Activated T-helper 2 cell treated with anti-CD3 and anti-CD28 coated beads, Interferon-gamma antibody, Interleukin-2, Interleukin-4, amounts not matched to agents 10 μg/mL and 5 μg/mL and 100 μg/mL, durations not matched to agents 14 hours and 24 hours and 36 hours (primary cell): ENCODE data around the gene NPB. TPM values are rescaled to one million over a fixed set of nuclear protein-coding genes. Genes with fewer than 3 reads are reported as not detected.

Experiments used
- DNase-seq: peaks from one replicate; pipeline ENCODE4 v3.0.0; 2021; ENCODE audit warnings: low spot score
- H3K27ac Mint-ChIP-seq: one replicate; pipeline ENCODE4 v1.8.0; 2021; ENCODE audit warnings: mixed read lengths
- H3K27me3 Mint-ChIP-seq: one replicate; pipeline ENCODE4 v1.8.0; 2021; ENCODE audit warnings: low read depth, mixed read lengths
- H3K36me3 Mint-ChIP-seq: one replicate; pipeline ENCODE4 v1.8.0; 2021; ENCODE audit warnings: low read depth, mixed read lengths
- H3K4me1 Mint-ChIP-seq: one replicate; pipeline ENCODE4 v1.8.0; 2021; ENCODE audit warnings: low read depth, mixed read lengths
- H3K4me3 Mint-ChIP-seq: one replicate; pipeline ENCODE4 v1.8.0; 2021; ENCODE audit warnings: low read depth, mild to moderate bottlenecking, moderate library complexity, mixed read lengths
- H3K9me3 Mint-ChIP-seq: one replicate; pipeline ENCODE4 v1.8.0; 2021; ENCODE audit warnings: mixed read lengths
- intact Hi-C: fragments of 100-400 bp; cut with micrococcal nuclease; formaldehyde crosslinking; loops from one replicate; pipeline ENCODE4 v1.15.1; 2023
- total RNA-seq: library from RNA; stranded (reverse); gene quantifications from 2 replicates; pipeline ENCODE4 v1.2.3, GENCODE V29; 2022

NPB gene
- total RNA-seq, 1 donor from 2014 or later: 0.39 TPM

GRCh38 chr17:81931189-81931556 lies 29.1 kb downstream of the NPB start:
- Mint-ChIP-seq H3K4me3 (no peak overlapping the region), H3K27me3 (peaks cover 2% of the 10 kb centered on the region), H3K36me3 (peaks cover 19% of the 10 kb centered on the region), H3K9me3 (no peaks in the 10 kb centered on the region), H3K4me1 (peaks cover 12% of the 10 kb centered on the region), H3K27ac (no peak overlapping the region)
- no peak for DNase-seq
- intact Hi-C loops: no loop called here

- intact Hi-C loops: no loop called here
- Mint-ChIP-seq H3K27me3 (peaks cover 2% of the 10 kb centered on the region), H3K4me1 (peaks cover 9% of the 10 kb centered on the region), H3K36me3 (peaks cover 19% of the 10 kb centered on the region), H3K27ac (no peak overlapping the region), H3K4me3 (no peak overlapping the region), H3K9me3 (no peaks in the 10 kb centered on the region)
- DNase-seq: no peak
Measured at GRCh38 chr17:81931557-81932332, 29.7 kb downstream of the NPB start.

GRCh38 chr17:81932333-81932983 lies 30.4 kb downstream of the NPB start:
- no peak overlapping the region for H3K27ac Mint-ChIP-seq
- no peaks in the 10 kb centered on the region for H3K9me3 Mint-ChIP-seq
- H3K4me3 Mint-ChIP-seq: no peak overlapping the region
- DNase-seq: no peak
- peaks cover 19% of the 10 kb centered on the region for H3K36me3 Mint-ChIP-seq
- H3K4me1 Mint-ChIP-seq: peaks cover 9% of the 10 kb centered on the region
- H3K27me3 Mint-ChIP-seq: peaks cover 2% of the 10 kb centered on the region
- intact Hi-C loops: no loop called here

DNA sequence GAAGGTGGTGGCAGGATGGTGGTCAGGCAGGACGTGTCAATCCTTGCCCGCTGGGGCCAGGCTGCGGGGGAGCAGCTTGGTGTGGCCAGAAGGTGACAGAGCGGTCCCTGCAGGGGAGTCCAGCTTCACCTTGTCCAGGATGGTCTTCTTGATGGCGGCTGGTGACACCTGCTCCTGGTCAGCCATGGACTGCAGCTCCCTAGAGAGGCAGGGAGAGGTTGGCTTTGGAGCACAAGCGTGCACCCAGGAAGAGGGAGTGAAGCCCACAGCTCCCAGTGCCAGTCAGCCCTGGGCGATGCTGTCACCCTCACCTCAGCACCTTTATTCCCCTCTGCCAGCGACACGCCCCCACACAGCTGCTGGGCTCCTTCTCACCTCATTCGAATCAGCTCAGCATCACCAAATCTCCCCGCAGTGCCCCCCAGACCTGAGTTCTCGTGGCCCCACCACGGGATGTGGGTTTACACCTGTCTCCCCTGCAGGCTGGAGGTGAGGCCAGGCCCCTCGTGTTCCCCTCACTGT lies 31.2 kb downstream of the NPB start:
- intact Hi-C loops: no loop called here
- Mint-ChIP-seq H3K27me3 (peaks cover 2% of the 10 kb centered on the region), H3K4me3 (no peak overlapping the region), H3K36me3 (peaks cover 19% of the 10 kb centered on the region), H3K4me1 (peaks cover 12% of the 10 kb centered on the region), H3K9me3 (no peaks in the 10 kb centered on the region), H3K27ac (no peak overlapping the region)
- no peak for DNase-seq

DNA sequence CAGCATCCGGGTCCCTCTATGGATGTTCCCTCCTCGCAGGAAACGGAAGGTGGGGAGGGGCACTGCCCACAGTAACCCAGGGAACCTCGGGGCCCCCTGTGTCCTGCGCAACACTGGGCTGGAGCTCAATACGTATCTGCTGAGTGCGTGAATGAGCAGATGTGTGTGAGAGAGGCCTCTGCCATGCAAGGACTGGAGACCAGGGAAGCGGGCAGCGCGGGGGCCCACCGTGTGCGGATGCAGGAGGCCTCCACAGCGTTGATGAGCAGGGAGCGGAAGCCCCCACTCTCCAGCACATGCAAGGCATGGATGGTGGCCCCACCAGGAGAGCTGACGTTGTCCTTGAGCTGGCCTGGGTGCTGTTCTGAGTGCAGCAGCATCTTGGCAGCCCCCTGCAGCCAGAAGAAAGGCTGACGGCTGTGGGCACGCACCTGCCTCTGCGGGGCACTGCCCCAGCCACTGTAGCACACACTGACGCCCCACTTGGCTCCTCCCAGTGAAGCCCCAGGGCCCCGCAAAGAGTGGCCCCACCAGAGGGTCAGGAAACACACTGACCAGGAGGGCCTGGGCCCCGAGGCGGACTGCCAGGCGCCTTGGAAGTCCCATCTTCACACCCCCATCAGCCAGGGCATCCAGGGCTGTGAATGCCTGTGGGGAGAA lies 32.2 kb downstream of the NPB start:
- Mint-ChIP-seq H3K36me3 (peaks cover 19% of the 10 kb centered on the region), H3K27ac (no peak overlapping the region), H3K4me3 (peak overlapping the region; percentile 37), H3K9me3 (no peaks in the 10 kb centered on the region), H3K27me3 (no peaks in the 10 kb centered on the region), H3K4me1 (peaks cover 12% of the 10 kb centered on the region)
- intact Hi-C loops: no loop called here
- no peak for DNase-seq

- intact Hi-C loops: no loop called here
- Mint-ChIP-seq H3K4me1 (peaks cover 12% of the 10 kb centered on the region), H3K27ac (no peak overlapping the region), H3K4me3 (peak overlapping the region; percentile 87), H3K27me3 (no peaks in the 10 kb centered on the region), H3K9me3 (no peaks in the 10 kb centered on the region), H3K36me3 (peaks cover 19% of the 10 kb centered on the region)
- no peak for DNase-seq
Measured at GRCh38 chr17:81934850-81935708, 33.0 kb downstream of the NPB start.

GRCh38 chr17:81935709-81936084 lies 33.7 kb downstream of the NPB start:
- H3K36me3 Mint-ChIP-seq: peaks cover 19% of the 10 kb centered on the region
- no peaks in the 10 kb centered on the region for H3K9me3 Mint-ChIP-seq
- H3K27ac Mint-ChIP-seq: peak overlapping the region; percentile 5
- H3K4me3 Mint-ChIP-seq: peak overlapping the region; percentile 87
- no peak for DNase-seq
- H3K4me1 Mint-ChIP-seq: peaks cover 12% of the 10 kb centered on the region
- H3K27me3 Mint-ChIP-seq: no peaks in the 10 kb centered on the region
- intact Hi-C loops: no loop called here

- intact Hi-C loops: no loop called here
- no peaks in the 10 kb centered on the region for H3K27me3 Mint-ChIP-seq
- DNase-seq: no peak
- H3K9me3 Mint-ChIP-seq: no peaks in the 10 kb centered on the region
- peaks cover 5% of the 10 kb centered on the region for H3K36me3 Mint-ChIP-seq
- no peak overlapping the region for H3K27ac Mint-ChIP-seq
- H3K4me1 Mint-ChIP-seq: peaks cover 8% of the 10 kb centered on the region
- no peak overlapping the region for H3K4me3 Mint-ChIP-seq
Measured at GRCh38 chr17:81939218-81939617, 37.2 kb downstream of the NPB start.

- Mint-ChIP-seq H3K36me3 (peaks cover 4% of the 10 kb centered on the region), H3K4me1 (peaks cover 8% of the 10 kb centered on the region), H3K4me3 (no peak overlapping the region), H3K27me3 (no peaks in the 10 kb centered on the region), H3K9me3 (no peaks in the 10 kb centered on the region), H3K27ac (no peak overlapping the region)
- intact Hi-C loops: no loop called here
- no peak for DNase-seq
Measured at GRCh38 chr17:81939881-81940385, 37.9 kb downstream of the NPB start.

- no peak overlapping the region for H3K27ac Mint-ChIP-seq
- H3K36me3 Mint-ChIP-seq: no peaks in the 10 kb centered on the region
- intact Hi-C loops: no loop called here
- H3K27me3 Mint-ChIP-seq: no peaks in the 10 kb centered on the region
- no peaks in the 10 kb centered on the region for H3K9me3 Mint-ChIP-seq
- peaks cover 7% of the 10 kb centered on the region for H3K4me1 Mint-ChIP-seq
- H3K4me3 Mint-ChIP-seq: no peak overlapping the region
- no peak for DNase-seq
Measured at GRCh38 chr17:81940538-81941483, 38.8 kb downstream of the NPB start.

GRCh38 chr17:81941484-81942166 lies 39.6 kb downstream of the NPB start:
- Mint-ChIP-seq H3K27me3 (no peaks in the 10 kb centered on the region), H3K9me3 (no peaks in the 10 kb centered on the region), H3K4me1 (peaks cover 3% of the 10 kb centered on the region), H3K36me3 (no peaks in the 10 kb centered on the region), H3K4me3 (no peak overlapping the region), H3K27ac (no peak overlapping the region)
- DNase-seq: no peak
- intact Hi-C loops: no loop called here
